HG03280 (cell line): ENCODE measurements around the gene KLK1.
"Not testable (repeated sequence)": the region's sequence is repeated elsewhere in the genome, so short reads cannot be mapped to it uniquely, and the experiment has no call there.

Source experiments
- ATAC-seq: cut with Tn5 transposase; IDR thresholded peaks from one replicate; pipeline ENCODE4 v1.9.1; 2021; ENCODE audit warnings: mild to moderate bottlenecking, moderate library complexity; ENCODE audit not compliant: unreplicated experiment

KLK1 gene

DNA sequence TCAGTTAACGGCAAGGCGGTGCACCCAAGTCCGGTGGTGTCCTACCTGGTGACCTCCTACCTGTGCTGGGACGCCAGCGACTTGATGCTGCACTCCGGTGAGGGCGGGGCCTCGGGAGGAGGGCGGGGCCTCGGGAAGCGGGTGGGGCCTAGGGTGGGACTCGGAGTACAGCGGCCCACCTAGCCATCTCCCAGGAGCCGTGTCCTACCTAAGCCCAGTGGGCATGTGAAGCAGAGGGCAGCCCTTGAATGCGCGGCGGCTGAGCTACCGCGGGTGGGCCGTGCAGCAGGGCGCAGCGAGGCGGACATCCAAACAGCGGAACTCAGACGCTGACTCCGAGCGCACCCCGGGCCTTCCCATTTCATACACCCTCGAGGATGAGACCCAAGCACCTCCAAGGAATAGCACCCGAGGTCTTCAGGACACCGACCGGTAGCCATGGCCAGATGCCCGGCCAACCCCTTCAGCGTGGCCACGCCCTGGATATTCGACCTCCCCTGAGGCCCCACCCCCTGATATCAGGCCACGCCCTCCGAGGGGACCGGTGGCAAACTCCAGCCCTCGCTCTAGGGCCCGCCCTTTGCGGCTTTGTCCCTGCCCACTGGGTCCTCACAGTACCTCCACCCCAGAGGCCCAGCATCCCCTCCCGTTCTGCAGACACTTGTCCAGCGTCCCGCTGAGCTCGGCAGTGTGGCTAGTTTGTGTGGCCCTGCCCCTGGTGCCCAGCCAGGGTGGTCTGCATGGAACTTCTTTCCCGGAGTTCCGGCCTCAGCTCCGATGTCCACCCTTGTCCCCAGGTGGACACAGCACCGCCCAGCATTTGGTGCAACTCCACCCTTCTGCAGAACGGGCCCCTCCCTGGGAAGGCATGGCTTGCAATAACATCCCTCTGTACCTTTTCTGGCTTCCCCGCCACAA lies 5.4 kb downstream of the KLK1 start:
- peak; percentile 55 for ATAC-seq

DNA sequence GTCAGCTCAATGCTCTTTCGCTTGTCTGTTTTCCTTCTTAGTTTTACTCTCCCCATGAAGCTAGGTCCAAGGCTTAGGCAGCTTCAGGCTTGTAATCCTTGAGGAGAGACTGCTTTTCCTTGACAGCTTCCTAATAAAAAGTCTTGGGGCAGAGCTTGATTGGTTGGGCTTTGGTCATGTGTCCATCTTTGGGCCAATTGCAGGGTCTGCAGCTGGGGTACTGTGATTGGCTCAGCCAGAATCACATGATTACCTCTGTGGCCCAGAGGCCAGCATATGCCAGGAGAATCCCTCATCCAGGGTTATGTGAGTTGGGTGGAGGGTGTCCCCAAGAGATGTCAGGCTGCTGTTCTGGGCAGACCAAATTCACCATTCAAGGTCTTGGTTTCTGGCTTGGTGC lies 8.1 kb downstream of the KLK1 start:
- no peak for ATAC-seq

DNA sequence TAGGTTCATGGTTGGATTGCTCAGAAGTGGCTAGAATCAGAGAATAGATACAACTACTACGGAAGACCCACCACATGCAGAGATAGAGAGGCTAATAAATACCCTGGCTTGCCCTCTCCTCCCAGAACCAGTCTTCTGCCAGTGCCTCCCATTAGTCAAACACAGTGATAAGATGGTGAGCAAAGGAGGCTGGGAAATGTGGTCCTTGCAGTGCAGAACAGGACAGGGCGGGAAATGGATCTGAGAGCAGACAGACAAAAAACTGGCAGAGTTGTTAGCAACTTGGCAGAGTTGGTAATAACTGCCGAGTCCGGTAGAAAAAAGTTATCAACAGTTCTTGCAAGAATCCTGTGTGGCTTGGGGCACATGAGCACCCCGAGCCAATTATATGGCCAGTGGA lies 8.7 kb downstream of the KLK1 start:
- no peak for ATAC-seq

DNA sequence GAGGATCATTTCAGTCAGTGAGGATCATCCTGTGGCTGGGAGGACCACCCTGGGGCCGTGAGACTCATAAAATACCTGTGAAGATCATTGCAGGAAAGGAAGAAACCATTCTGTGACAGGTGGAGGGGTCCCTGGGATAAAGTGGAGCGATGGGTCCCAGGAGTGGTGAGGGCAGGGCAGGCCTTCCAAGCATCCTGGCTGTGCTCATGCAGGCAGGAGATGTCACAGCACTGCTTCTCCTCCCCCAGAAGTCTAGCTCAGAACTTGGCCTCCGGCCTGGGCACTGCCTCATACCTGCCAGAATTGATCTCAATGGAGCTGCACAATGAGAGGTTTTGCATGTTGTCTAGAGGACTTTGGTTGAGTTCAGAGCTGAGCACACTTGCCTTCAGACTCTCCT lies 11.1 kb downstream of the KLK1 start:
- no peak for ATAC-seq

DNA sequence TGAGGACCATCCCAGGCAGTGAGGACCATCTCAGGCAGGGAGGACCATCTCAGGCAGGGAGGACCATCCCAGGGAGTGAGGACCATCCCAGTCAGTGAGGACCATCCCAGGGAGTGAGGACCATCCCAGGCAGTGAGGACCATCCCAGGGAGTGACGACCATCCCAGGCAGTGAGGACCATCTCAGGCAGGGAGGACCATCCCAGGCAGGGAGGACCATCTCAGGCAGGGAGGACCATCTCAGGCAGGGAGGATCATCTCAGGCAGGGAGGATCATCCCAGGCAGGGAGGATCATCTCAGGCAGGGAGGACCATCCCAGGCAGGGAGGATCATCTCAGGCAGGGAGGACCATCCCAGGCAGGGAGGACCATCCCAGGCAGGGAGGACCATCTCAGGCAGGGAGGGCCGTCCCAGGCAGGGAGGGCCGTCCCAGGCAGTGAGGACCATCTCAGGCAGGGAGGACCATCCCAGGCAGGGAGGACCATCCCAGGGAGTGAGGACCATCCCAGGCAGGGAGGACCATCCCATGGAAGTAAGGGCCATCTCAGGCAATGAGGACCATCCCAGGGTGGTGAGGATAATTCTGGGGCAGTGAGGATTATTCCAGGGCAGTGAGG lies 11.9 kb downstream of the KLK1 start:
- not testable (repeated sequence) for ATAC-seq

DNA sequence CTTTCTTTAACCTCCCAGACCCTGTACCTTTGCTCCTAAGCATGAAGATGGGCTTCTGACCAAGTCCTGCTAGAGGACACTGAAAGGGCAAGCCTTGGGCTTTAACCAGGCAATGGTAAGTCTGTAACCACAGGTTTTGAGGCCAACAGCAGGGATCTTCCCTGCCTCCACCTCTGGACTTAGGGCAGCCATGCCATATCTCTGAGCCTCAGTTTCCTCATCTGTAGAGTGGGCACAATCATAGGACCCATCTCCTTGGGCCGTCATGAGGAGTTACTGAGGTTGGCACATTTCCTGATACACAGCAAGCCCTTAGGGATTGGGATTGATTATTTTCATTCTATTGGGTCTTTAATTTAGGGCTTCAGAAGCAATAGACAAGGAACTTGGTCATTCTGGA lies 14.7 kb downstream of the KLK1 start:
- ATAC-seq = no peak

DNA sequence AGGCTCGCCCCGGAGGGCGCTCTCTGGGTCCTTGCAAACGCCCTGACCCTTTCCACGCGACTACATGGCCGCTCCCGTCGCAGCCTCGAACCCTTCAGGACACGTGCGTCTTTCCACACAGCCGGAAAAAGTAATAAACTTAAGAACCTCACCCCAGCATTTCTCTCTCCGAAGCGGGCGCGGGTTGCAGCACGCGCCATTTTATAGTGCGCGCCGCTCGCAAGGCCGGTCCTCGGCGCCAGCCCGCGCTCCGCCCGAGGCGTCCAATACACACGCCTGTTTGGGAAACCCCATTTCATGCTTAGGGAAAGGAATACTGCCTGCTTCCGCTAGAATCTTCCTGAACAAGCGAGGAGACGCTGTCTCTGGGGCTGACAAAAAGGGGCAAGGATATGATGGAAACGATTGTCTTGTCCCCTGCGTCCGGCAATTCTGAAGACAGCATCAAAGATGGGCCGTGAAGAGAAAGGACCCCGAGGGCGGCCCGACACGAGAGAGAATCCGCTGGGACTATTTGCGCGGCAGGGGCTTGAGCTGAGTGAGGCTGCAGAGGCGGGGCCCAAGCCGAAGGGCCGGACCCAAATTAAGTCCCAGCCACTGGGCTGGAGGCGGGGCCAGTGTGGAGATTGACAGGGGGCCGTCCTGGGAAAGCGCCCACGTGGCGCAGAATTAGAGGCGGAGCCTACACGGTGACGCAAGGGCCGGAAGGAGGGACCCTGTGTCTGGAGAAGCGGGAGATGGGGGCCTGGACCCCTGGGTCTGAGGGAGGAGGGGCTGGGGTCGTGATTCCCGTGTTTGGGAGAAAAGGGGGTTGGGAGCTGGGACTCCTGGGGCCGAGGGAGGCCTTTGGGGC lies 18.9 kb downstream of the KLK1 start:
- ATAC-seq = peak; percentile 92

DNA sequence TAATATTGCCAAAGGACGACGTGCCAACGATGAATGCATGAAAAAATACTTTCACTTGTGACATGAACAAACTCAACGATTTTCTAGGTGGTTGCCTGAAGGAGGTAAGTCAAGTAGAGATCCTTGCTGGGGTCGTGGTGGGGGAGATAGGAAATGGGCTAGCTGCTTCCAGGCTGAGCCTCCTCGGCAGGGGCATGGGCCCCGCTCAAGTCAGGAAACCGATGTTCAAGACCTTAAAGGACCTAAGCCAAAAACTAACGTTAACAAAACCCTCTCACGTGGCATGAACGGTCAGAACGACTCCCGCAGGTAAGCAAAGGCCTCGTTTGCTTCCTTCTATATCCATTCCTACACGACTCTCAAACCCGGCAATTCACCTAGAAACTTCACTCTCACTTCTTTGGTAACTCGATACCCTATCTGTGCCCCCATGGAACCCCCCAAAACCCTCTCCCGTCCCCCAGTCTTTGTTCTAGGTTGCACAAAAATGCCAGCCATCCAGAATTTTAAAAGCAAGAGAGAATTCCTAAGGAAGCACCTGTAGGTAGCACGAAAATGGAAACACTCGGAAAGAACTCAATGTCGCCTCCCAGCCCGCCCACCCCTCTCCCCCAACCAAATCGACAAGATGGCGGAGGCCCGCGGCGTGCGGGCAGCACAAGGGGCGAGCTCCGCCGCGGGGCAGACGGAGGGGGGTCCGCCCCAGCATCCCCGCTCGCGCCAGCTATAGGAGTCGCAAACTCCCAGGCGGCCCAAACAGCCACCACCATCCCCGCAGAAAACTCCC lies 19.8 kb downstream of the KLK1 start:
- ATAC-seq = peak; percentile 9

DNA sequence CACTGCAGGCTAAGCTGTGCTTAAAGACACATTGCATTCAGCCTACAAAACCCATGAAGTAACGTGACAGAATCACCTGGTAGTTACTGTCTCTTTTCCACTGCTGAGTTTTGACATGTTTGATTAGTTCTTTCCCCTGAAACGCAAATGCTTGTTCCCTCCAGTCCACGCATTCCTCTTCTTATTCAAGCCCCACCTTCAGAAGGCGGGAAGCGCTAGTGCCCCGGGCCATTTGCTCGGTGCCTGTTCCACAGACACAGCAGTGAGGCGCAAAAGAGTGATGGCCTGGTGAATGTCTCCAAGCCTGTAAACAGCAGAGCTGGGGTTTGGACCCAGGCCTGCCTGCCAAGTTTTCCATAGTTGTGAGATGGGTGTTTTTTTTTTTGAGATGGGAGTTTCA lies 22.5 kb downstream of the KLK1 start:
- no peak for ATAC-seq

DNA sequence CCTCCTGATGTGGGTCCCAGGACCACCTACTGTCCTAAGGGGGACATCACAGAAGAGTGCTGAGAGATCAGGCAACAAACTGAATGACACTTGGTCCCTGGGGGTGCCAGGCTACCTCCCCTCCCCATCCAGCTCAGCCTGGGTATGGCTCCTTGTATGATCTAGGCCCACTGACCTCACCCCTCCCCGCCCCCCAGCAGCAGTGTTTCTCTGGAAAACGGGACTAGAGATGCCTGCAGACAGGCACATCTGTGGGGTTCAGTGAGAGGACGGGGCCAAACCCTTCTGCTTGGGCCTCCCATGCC lies 24.1 kb downstream of the KLK1 start:
- ATAC-seq = no peak

DNA sequence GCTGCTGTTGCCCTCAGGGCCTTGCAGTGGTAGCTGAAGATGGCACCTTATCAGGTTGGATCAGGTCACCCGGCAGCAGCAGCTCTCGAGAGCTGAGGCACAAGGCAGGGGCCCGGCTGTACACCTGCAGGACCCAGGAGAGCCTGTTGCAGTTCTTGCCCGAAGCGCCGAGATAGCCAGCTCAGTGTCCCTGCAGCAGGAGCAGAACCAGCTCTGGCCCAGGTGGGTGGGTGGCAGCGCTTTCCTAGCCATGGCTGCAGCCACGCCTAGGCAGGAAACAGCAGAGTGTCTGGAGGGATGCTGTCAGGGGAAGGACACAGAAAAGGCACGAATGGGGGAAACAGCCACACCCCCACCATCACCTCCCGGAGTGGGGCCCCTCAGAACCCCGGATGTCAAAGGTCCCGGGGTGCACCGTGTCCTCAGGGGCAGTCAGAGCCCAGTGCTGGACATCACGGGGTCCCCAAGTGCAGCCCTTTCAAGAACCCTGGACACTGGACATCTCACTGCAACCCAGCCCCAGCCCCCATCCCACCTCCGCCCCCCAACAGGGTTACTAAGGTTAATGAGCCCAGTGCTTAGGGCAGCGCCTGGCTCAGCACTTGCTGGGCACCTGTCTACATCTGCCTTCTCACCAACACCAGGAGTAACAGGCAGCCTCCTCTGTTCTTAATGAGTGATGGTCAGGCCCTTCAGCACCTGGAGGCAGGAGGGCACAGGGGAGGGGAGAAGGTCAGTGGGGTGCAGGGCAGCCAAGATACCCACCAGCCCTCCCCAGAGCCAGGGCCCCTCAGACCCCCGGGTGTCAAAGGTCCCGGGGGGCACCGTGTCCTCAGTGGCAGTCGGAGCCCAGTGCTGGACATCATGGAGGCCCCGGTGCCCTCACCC lies 24.7 kb downstream of the KLK1 start:
- no peak for ATAC-seq

DNA sequence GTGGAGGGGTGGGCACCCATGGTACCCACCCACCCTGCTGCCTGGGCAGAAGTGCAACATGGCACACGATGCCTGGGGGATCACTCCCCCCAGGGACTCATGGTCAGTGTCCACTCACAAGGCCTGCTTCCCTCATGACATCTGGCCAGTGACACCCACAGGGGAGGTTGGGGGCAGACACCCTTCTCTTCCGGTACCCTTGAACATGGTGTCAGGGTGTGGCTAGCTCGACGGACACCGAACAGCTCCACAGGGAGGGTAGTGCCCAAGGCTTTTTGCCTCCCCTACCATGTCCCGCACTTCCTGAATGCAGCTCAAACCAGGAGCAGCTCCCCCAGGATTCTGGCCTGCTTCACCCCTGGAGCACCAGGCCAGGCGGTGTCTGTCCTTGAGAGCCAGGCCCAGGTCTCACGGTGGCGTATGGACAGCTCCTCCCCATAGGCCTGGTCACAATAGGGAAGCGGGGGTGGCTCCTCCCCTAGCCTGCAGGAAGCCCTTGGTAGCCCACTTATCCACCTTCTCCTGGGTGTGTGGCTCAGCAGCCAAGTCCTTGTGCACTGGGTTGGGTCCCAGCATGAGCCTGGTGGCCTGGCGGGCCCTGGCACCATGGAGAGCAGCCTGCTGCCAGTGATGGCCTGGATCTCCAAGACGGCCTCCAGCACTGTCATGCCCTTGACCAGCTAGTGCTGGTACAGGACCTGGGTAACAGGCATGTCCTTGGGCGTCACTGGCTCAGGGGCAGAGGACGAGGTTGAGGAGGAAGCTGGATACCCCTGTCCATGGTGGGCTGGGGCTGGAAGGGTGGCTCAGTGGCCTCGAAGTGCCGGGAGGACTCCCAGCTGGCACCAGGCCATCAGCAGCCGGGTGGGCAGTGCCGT lies 25.6 kb downstream of the KLK1 start:
- ATAC-seq = no peak

DNA sequence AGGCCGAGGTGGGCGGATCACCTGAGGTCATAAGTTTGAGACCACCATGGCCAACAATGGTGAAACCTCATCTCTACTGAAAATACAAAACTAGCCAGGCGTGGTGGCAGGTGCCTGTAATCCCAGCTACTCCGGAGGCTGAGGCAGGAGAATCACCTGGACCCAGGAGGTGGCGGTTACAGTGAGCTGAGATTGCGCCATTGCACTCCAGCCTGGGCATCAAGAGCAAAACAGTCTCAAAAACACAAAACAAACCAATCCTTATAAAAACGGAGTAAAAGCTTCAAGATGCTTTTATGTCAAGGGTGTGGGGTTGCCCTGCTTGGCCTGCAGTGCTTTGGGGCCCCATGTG lies 26.2 kb downstream of the KLK1 start:
- no peak for ATAC-seq

DNA sequence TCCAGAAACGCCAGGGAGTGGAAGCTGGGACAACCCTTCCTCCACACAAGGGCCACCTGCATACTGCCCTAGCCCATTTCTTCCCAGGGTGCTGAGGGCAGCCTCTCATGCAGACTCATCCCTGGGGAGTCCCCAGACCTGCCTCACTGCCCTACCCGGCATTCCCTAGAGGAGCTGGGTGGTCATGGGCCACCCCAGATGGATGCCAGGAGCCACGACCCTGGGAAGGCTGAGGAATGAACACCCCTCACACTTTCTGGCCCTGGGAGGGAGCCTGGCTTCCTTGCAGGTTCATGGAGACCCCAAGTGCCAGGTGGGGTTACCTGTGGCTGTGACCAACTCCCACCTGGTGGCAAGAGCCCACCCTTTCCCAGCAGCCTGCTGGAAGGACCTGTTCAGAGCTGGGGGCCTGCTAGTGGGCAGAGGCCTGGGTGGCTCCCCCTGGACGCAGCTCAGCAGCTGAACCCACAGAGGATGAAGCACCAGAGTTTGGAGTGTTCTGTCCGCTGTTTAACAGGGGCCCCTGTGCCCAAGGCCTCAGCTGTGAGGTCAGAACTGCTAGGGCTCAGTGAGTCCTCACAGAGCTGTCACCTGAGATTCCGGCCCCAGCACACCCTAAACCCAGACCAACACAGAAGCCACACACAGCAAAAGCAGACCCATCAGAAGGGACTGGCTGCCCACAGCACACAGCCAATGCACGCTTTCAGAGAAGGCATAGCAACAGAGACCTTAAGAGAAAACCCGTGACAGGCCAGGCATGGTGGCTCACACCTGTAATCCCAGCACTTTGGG lies 26.8 kb downstream of the KLK1 start:
- ATAC-seq = no peak

DNA sequence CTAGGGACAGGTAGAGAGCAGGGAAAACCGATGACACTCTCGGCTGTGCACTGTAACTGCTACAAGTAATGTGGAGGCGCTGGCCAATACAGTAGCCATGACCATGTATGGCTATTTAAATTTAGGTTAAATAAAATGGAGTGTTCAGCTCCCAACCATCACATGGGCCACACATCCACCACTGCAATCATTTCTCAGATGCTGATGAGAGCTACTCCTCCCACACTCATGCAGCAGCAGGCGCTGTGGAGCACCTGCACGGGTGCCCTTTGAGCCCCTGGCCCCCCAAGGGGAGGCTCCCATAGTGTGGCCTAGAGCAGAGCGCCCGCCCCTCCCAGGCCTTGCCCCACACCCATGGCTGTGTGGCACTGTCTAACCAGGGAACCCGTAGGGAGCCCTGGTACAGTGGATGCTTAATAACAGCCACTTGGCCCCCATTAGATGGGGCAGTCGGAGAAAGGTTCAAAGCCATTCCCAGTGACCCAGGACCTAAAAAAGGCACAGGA lies 27.4 kb downstream of the KLK1 start:
- ATAC-seq = no peak

DNA sequence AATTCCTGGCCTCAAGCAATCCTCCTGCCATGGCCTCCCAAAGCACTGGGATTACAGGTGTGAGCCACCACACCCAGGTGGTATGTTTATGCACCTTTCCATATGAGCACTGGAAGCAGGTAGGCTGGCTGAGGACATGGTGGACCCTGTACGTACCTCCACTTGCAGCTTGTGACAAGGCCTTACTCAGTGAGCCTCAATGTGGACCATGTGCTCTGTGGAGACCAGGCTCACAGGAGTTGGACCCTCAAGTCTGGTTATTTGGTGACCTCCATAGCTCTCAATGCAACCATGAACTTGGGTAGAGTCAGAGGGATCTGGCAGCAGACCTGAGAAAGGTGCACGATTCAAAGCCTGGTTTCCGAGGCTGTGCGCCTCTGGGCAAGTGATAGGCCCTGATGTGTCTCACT lies 27.9 kb downstream of the KLK1 start:
- ATAC-seq = no peak

DNA sequence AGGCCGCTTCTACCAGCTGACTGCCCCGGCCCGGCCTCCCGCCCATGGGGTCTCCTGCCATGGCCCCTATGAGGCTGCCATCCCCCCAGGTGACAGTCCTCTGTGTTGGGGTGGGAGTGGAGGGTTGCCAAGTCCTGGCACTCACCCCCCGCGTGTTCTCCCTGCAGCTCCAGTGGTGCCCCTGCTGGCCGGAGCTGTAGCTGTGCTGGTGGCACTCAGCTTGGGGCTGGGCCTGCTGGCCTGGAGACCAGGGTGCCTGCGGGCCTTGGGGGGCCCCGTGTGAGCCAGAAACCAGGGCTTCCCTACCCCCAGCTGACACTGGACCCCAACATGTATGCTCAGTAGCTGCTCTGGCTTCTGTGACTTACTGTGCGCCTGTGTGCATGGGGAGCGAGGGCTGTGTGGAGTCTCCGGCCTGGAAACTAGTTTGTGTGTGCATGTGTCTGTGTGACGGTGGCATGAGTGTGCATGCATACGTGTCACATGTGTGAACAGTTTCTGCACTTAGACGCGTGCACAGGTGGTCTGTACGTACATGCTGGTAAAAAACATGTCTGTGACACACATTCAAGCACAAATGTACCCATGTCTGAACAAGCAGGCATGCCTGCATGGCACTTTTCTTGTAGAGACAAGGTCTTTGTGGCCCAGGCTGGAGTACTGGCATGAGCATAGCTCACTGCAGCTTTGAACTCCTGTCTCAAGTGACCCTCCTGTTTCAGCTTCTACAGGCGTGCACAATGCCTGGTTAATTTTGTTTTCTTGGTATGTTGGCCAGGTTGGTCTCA lies 28.5 kb downstream of the KLK1 start:
- no peak for ATAC-seq
